Skeletal muscle tissue (tissue), 4 donors: ENCODE results near the gene KRT31. TPM values are rescaled to one million over a fixed set of nuclear protein-coding genes. Genes with fewer than 3 reads are reported as not detected.

Experiments
- H3K27ac ChIP-seq: one replicate; pipeline ENCODE4 v1.7.0; 2013; ENCODE audit warnings: mild to moderate bottlenecking, low read depth, low read length, inconsistent platforms
- H3K27me3 ChIP-seq, 3 donors: one replicate each; pipeline ENCODE4 v1.7.0; 2013; ENCODE audit warnings: low read length in 3 of 3; ENCODE audit not compliant: control insufficient read depth in 3 of 3, insufficient read depth in 3 of 3
- H3K36me3 ChIP-seq, 3 donors: one replicate each; pipeline ENCODE4 v1.7.0; 2013; ENCODE audit warnings: low read length in 3 of 3; ENCODE audit not compliant: control insufficient read depth in 3 of 3, insufficient read depth in 3 of 3
- H3K4me1 ChIP-seq, 3 donors: one replicate each; pipeline ENCODE4 v1.7.0; 2013; ENCODE audit warnings: low read length in 3 of 3, mild to moderate bottlenecking in 3 of 3; ENCODE audit not compliant: control insufficient read depth in 3 of 3, insufficient read depth in 3 of 3
- H3K4me3 ChIP-seq, 3 donors: one replicate each; pipeline ENCODE4 v1.7.0; 2013; ENCODE audit warnings: low read length in 3 of 3
- H3K9ac ChIP-seq, 3 donors: one replicate each; pipeline ENCODE4 v1.7.0; 2013; ENCODE audit warnings: low read length in 3 of 3, mild to moderate bottlenecking in 3 of 3, moderate library complexity in 2 of 3, low read depth in 1 of 3
- H3K9me3 ChIP-seq, 3 donors: one replicate each; pipeline ENCODE4 v1.7.0; 2013; ENCODE audit warnings: low read length in 3 of 3; ENCODE audit not compliant: control insufficient read depth in 3 of 3
- total RNA-seq: library from RNA; depleted of rRNA; stranded (reverse); fragments of >200 nt; gene quantifications from one replicate; pipeline ENCODE4 v1.2.3, GENCODE V29; 2014
- donor health status: Osteomylitis.

KRT31 gene
- total RNA-seq, 1 donor from 2014 or later: 3.1 TPM

GRCh38 chr17:41394254-41394996 is 3.0 kb downstream of the KRT31 start:
- H3K9me3 ChIP-seq: no peaks in the 10 kb centered on the region
- peaks cover 0 to 2% (median 0%) of the 10 kb centered on the region in 3 donors for H3K27me3 ChIP-seq
- H3K9ac ChIP-seq: no peak overlapping the region
- H3K4me1 ChIP-seq: peaks cover 6 to 18% (median 16%) of the 10 kb centered on the region in 3 donors
- H3K36me3 ChIP-seq: no peaks in the 10 kb centered on the region
- no peak overlapping the region for H3K27ac ChIP-seq
- H3K4me3 ChIP-seq: no peak overlapping the region

DNA sequence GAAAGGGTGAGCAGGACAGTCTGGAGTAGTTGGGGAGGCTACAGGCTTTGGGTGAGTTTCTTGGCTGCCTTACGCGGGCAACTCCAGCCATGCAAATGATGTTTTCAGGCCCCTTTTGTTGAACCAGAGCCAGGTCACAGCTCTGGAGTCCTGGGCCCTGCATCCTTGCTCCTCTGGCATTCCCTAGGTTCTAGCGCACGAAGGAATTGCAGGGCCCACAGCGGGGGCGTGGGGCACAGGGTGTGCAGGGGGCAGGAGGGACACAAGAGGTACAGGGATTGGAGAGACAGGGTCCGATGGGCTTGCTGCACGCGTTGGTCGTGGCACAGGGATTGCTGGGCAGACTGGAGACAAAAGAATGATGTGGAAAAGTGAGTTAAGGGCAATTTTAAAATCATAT is 3.6 kb downstream of the KRT31 start:
- Histone ChIP-seq H3K4me3 (no peak overlapping the region), H3K27ac (no peak overlapping the region), H3K9ac (no peak overlapping the region), H3K4me1 (peaks cover 6 to 18% (median 16%) of the 10 kb centered on the region in 3 donors), H3K9me3 (no peaks in the 10 kb centered on the region), H3K27me3 (peaks cover 0 to 2% (median 0%) of the 10 kb centered on the region in 3 donors), H3K36me3 (no peaks in the 10 kb centered on the region)

GRCh38 chr17:41393294-41393693 is 4.1 kb downstream of the KRT31 start:
- Histone ChIP-seq H3K4me3 (no peak overlapping the region), H3K36me3 (no peaks in the 10 kb centered on the region), H3K4me1 (peaks cover 6 to 18% (median 16%) of the 10 kb centered on the region in 3 donors), H3K9me3 (no peaks in the 10 kb centered on the region), H3K27ac (no peak overlapping the region), H3K27me3 (peaks cover 0 to 2% (median 0%) of the 10 kb centered on the region in 3 donors), H3K9ac (no peak overlapping the region)

GRCh38 chr17:41392278-41392677 is 5.1 kb downstream of the KRT31 start:
- H3K27me3 ChIP-seq: peaks cover 0 to 2% (median 0%) of the 10 kb centered on the region in 3 donors
- H3K36me3 ChIP-seq: no peaks in the 10 kb centered on the region
- H3K27ac ChIP-seq: no peak overlapping the region
- no peaks in the 10 kb centered on the region for H3K9me3 ChIP-seq
- H3K4me3 ChIP-seq: no peak overlapping the region
- H3K9ac ChIP-seq: no peak overlapping the region
- peaks cover 3 to 14% (median 14%) of the 10 kb centered on the region in 3 donors for H3K4me1 ChIP-seq

DNA sequence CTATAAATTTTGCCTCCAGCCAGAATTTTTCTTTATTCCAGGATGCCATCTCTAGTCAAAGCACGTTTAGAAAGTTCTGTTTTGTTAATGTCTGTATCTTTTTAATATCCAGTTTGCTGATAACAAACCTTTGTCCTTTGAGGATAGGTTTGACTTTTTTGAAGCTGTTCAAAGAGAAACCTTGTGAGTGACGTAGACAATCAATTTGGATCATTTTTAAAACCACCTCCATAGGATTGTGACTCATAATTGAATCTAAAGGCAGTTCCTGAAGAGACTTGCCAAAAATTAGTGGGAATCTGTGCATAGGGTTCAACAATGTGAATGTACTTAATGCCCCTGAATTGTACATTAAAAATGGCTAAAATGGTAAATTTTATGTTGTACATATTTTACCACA is 5.9 kb downstream of the KRT31 start:
- Histone ChIP-seq H3K9ac (no peak overlapping the region), H3K4me3 (no peak overlapping the region), H3K9me3 (peaks cover 0 to 2% (median 0%) of the 10 kb centered on the region in 3 donors), H3K36me3 (no peaks in the 10 kb centered on the region), H3K27me3 (peaks cover 0 to 2% (median 0%) of the 10 kb centered on the region in 3 donors), H3K4me1 (peaks cover 3 to 9% (median 7%) of the 10 kb centered on the region in 3 donors), H3K27ac (no peak overlapping the region)

DNA sequence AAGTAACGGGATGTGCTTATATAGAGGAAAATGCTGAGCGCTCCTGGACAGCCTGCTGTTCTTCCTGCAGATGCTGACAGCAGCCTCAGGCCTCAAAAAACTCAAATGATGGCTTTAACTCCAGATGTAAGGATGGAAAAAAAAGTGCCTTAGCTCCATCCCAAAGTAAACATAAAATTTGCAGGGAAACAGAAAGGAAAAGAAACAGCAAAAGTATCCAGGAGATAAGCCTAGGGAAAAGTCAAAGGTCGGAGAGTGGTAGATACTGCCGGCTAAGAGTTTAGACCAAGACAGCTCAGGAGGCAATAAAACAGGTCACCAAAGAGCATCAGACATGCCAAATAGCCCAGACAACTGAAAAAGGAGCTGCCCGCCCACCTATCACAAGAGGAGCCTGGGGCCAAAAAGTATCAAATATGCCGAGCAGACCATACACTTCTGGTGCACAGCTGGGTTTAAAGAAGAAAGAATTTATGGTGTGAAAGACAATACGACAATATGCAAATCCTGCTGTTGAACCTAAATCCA is 6.9 kb downstream of the KRT31 start:
- Histone ChIP-seq H3K27ac (no peak overlapping the region), H3K9me3 (peaks cover 0 to 2% (median 0%) of the 10 kb centered on the region in 3 donors), H3K9ac (no peak overlapping the region), H3K36me3 (no peaks in the 10 kb centered on the region), H3K4me3 (no peak overlapping the region), H3K4me1 (peaks cover 3 to 6% (median 3%) of the 10 kb centered on the region in 3 donors), H3K27me3 (peaks cover 0 to 2% (median 0%) of the 10 kb centered on the region in 3 donors)

DNA sequence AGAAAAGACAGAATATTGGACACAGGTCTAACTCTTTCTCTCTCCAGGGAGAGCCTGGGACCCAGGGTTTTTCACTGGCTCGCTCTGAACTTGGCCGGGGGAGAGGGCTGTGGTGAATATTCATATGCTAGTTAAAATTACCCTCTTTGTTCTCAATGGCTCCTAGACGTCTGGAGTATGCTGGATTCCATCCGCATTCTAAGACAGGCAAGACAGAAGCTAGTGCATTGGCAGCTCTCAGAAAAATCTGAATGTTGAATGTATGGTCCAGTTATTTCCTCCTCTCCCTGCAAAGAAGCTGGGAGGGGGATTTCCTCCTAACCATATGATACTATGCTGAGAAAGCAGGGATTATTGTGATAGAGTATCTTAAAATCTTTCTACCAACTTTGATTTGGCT is 9.7 kb downstream of the KRT31 start:
- Histone ChIP-seq H3K9me3 (peaks cover 0 to 2% (median 0%) of the 10 kb centered on the region in 3 donors), H3K27me3 (peaks cover 0 to 2% (median 0%) of the 10 kb centered on the region in 3 donors), H3K4me1 (no peaks in the 10 kb centered on the region), H3K27ac (no peak overlapping the region), H3K9ac (no peak overlapping the region), H3K4me3 (no peak overlapping the region), H3K36me3 (no peaks in the 10 kb centered on the region)

DNA sequence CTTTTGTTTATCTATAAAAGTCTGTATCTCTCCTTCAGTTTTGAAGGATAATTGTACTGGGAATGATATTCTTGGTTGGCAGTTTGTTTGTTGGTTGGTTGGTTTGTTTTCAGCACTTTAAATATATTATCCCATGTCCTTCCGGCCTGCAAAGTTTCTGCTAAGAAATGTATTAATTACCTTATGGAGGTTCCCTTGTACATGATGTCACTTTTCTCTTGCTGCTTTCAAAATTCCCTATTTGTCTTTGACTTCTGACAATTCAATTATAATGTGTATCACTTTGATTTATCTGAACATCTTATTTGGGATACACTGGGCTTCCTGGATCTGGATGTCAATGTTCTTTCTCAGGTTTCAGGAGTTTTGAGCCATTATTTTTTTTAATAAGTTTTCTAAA is 11.2 kb downstream of the KRT31 start:
- H3K9ac ChIP-seq: no peak overlapping the region
- no peaks in the 10 kb centered on the region for H3K4me1 ChIP-seq
- peaks cover 0 to 2% (median 0%) of the 10 kb centered on the region in 3 donors for H3K9me3 ChIP-seq
- no peaks in the 10 kb centered on the region for H3K36me3 ChIP-seq
- no peak overlapping the region for H3K4me3 ChIP-seq
- H3K27me3 ChIP-seq: peaks cover 0 to 8% (median 0%) of the 10 kb centered on the region in 3 donors
- no peak overlapping the region for H3K27ac ChIP-seq

DNA sequence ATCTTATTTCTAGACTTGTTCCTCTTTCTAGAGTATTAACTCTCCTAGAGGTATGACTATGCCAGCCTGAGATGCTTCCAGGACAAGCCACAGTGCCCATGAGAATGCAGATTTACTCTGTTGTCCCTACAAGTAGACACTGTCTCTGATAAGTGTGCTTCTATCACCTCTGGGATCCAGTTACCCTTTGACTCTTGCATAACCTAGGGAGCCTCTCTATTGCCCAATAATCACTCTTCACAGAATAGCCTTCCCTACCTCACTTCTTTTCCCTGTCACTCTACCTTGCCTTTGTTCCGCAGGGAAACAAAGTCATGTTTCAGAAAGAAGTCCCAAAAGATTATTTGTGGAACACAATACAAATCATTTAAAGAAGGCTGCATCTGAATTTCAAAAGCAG is 13.7 kb downstream of the KRT31 start:
- Histone ChIP-seq H3K27me3 (peaks cover 0 to 6% (median 0%) of the 10 kb centered on the region in 3 donors), H3K27ac (no peak overlapping the region), H3K36me3 (no peaks in the 10 kb centered on the region), H3K4me1 (no peaks in the 10 kb centered on the region), H3K9ac (no peak overlapping the region), H3K4me3 (no peak overlapping the region), H3K9me3 (peaks cover 0 to 2% (median 0%) of the 10 kb centered on the region in 3 donors)

DNA sequence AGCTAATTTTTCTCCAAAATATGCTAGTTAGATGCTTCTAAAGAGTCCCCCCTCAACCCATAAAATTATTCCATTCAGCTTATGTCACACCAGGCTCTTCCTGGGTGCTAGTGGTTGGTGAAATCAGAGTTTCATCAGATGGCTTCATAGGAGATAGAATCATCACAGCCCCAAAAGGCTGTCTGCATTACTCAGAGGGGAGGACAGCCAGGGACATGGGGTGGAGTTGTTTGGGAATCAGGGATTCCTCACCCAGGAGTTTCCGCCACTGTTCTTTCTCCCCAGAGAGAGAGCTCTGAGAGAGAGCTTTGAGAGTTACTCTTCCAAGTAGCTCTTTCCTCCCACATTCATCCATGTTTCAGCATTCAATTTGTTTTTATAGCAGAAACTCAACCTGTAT is 15.0 kb downstream of the KRT31 start:
- Histone ChIP-seq H3K36me3 (no peaks in the 10 kb centered on the region), H3K27me3 (peaks cover 0 to 6% (median 0%) of the 10 kb centered on the region in 3 donors), H3K4me3 (no peak overlapping the region), H3K9ac (no peak overlapping the region), H3K27ac (no peak overlapping the region), H3K9me3 (peaks cover 0 to 2% (median 0%) of the 10 kb centered on the region in 3 donors), H3K4me1 (no peaks in the 10 kb centered on the region)
